Measurements from ENCODE around the gene ACCS. TPM values are rescaled to one million over a fixed set of nuclear protein-coding genes. Genes with fewer than 3 reads are reported as not detected.

The ACCS gene
- total and polyA plus RNA-seq, 7 donors: 1.5 to 7.1 (median 3.5) TPM

DNA sequence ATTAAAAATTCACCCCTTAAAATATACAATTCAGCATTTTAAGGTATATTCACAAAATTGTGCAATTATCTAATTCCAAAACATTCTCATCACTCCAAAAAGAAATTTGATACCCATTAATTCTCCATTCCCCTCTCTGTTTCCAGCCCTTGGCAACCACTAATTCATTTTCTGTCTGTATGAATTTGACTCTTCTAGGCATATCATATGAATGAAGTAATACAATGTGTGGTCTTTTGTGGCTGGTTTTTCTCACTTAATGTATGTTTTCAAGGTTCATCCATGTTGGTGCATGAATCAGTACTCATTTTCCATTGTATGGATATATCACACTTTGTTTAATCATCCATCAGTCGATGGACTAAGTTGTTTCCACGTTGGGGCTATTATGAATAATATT is 47.2 kb upstream of the ACCS start:
- DNase-seq (no peak), ATAC-seq (no peak)
- Histone ChIP-seq H3K27ac (no peak overlapping the region), H3K36me3 (ENCODE audit: insufficient read depth in 1 of 2, low read depth in 1 of 2) (no peaks in the 10 kb centered on the region), H3K27me3 (ENCODE audit: insufficient read depth in 3 of 3, low read length in 2 of 3) (no peaks in the 10 kb centered on the region), H3K9me3 (peaks cover 11% of the 10 kb centered on the region), H3K4me3 (no peak overlapping the region), H3K4me1 (no peaks in the 10 kb centered on the region)
- TF ChIP-seq, protein P1, sequence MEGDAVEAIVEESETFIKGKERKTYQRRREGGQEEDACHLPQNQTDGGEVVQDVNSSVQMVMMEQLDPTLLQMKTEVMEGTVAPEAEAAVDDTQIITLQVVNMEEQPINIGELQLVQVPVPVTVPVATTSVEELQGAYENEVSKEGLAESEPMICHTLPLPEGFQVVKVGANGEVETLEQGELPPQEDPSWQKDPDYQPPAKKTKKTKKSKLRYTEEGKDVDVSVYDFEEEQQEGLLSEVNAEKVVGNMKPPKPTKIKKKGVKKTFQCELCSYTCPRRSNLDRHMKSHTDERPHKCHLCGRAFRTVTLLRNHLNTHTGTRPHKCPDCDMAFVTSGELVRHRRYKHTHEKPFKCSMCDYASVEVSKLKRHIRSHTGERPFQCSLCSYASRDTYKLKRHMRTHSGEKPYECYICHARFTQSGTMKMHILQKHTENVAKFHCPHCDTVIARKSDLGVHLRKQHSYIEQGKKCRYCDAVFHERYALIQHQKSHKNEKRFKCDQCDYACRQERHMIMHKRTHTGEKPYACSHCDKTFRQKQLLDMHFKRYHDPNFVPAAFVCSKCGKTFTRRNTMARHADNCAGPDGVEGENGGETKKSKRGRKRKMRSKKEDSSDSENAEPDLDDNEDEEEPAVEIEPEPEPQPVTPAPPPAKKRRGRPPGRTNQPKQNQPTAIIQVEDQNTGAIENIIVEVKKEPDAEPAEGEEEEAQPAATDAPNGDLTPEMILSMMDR (IDR thresholded peaks at IDR 0.05): no peak
- 52 to 59% (median 57%) methylated on average over 2 of the region's 2 CpGs for WGBS, 3 donors
- intact Hi-C loops (cut with DNase I): no loop called here

DNA sequence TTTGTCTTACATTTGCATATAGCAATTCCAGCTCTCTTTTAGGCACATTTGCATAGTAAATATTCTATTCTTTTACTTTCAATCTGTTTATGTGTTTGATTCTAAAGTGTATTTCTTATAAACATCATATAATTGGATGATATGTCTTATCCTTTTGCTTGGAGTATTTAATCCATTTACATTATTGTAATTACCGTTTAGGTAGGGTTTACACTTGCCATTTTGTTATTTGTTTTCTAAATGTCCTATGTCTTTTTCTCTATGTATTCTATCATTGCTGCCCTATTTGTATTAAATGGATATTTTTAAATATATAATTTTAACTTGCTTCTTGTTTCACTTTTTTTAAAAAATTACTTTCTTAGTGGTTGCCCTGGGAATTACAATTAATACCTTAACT is 41.1 kb upstream of the ACCS start:
- ATAC-seq: no peak
- no peak overlapping the region for H3K27ac ChIP-seq
- H3K4me1 ChIP-seq: no peaks in the 10 kb centered on the region
- TF ChIP-seq, protein P1 (IDR thresholded peaks at IDR 0.05): no peak
- no peaks in the 10 kb centered on the region for H3K27me3 ChIP-seq (ENCODE audit: insufficient read depth in 3 of 3, low read length in 2 of 3)
- intact Hi-C loops (cut with DNase I): no loop called here
- H3K4me3 ChIP-seq: no peak overlapping the region
- H3K9me3 ChIP-seq: peaks cover 11% of the 10 kb centered on the region
- DNase-seq: no peak
- WGBS, 3 donors: 95 to 100% (median 95%) methylated on average over 1 of the region's 1 CpG
- no peaks in the 10 kb centered on the region for H3K36me3 ChIP-seq (ENCODE audit: insufficient read depth in 1 of 2, low read depth in 1 of 2)

DNA sequence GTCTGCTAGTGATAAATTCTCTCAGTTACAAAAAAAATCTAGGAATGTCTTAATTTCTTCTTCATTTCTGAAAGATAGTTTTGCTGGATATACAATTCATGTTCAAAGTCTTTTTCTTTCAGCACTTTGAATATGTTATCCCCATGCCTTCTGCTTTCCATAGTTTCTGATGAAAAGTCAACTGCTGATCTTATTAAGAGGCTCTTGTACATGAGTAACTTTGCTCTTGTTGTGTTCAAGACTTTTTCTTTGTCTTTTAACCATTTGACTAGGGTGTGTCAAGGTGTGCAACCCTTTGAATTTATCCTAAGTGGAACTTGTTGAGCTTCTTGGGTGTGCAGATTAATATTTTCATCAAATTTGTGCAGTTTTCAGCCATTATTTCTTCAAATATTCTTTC is 40.3 kb upstream of the ACCS start:
- peaks cover 11% of the 10 kb centered on the region for H3K9me3 ChIP-seq
- ATAC-seq (no peak), DNase-seq (no peak)
- no peaks in the 10 kb centered on the region for H3K4me1 ChIP-seq
- H3K36me3 ChIP-seq (ENCODE audit: insufficient read depth in 1 of 2, low read depth in 1 of 2): no peaks in the 10 kb centered on the region
- no peak overlapping the region for H3K27ac ChIP-seq
- intact Hi-C loops (cut with DNase I): no loop called here
- no peaks in the 10 kb centered on the region for H3K27me3 ChIP-seq (ENCODE audit: insufficient read depth in 3 of 3, low read length in 2 of 3)
- no peak overlapping the region for H3K4me3 ChIP-seq
- TF ChIP-seq, protein P1 (IDR thresholded peaks at IDR 0.05): no peak

DNA sequence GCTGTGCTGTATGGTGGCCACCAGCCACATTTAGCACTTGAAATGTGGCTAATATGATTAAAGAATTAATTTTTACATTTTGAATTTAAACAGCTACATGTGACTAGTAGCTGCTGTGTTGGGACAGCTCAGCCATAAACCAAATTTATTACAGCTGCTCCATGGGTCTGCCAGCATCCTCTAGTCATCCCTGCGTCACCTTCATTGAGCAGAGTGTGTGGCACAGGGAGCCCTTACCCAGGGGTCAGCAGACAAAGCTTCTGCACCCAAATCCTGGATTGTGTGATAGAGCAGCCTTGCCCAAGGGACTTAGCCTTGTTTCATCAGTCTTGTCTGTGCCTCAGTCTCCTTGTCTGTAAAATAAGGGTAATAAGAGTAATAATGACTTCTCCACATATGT is 37.7 kb upstream of the ACCS start:
- 92 to 100% (median 97%) methylated on average over 1 of the region's 1 CpG for WGBS, 3 donors
- Histone ChIP-seq H3K27me3 (ENCODE audit: insufficient read depth in 3 of 3, low read length in 2 of 3) (no peaks in the 10 kb centered on the region), H3K9me3 (no peaks in the 10 kb centered on the region), H3K4me3 (no peak overlapping the region), H3K36me3 (ENCODE audit: insufficient read depth in 1 of 2, low read depth in 1 of 2) (no peaks in the 10 kb centered on the region), H3K27ac (no peak overlapping the region), H3K4me1 (peaks cover 8% of the 10 kb centered on the region)
- DNase-seq (no peak), ATAC-seq (no peak)
- intact Hi-C loops (cut with DNase I): no loop called here
- TF ChIP-seq, protein P1 (IDR thresholded peaks at IDR 0.05): no peak

DNA sequence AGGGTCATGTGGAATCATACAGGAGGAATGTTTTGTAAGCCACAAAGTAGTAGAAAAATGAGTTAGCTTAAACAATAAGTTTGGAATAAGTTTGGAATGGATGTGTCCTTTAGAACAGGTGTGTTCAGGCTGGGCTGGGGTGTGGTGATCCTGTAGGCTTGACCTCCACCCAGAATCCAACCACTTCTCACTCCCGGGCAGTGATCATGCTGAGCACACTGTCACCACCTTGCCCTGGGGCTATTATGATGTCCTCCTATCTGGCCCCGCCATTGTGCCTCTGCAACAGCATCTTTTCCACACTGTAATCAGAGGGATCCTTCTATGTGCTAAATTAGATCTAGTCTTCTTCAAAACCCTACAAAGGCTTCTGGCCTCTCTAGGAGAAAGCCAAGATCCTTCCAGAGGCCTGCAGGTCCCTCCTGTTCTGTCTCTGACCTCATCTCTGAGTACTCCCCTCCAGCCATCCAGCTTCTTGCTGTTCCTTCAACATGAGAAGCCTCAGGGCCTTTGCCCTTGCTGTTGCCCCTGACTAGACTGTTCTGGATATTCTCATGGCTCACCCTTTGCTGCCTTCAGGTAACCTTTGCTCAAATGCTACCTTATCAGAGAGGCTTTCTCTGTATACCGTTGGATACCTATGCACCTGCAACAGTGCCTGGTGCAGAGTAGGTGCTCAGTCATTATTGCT is 37.1 kb upstream of the ACCS start:
- DNase-seq: no peak
- Histone ChIP-seq H3K4me1 (peaks cover 8% of the 10 kb centered on the region), H3K27ac (no peak overlapping the region), H3K36me3 (ENCODE audit: insufficient read depth in 1 of 2, low read depth in 1 of 2) (no peaks in the 10 kb centered on the region), H3K27me3 (ENCODE audit: insufficient read depth in 3 of 3, low read length in 2 of 3) (no peaks in the 10 kb centered on the region), H3K9me3 (no peaks in the 10 kb centered on the region), H3K4me3 (no peak overlapping the region)
- TF ChIP-seq, protein P1 (IDR thresholded peaks at IDR 0.05): no peak
- ATAC-seq: no peak
- WGBS, 3 donors: 89 to 93% (median 92%) methylated on average over 3 of the region's 3 CpGs
- intact Hi-C loops (cut with DNase I): no loop called here
